Measurements from ENCODE around the gene SPATA31D1.

- no peak for TF ChIP-seq CTCF (IDR thresholded peaks at IDR 0.05; ENCODE audit: poor library complexity, severe bottlenecking)
- TF ChIP-seq SMC3 (conservative IDR thresholded peaks at IDR 0.05; ENCODE audit: poor library complexity) = no peak
- no peak for TF ChIP-seq MXI1 (conservative IDR thresholded peaks at IDR 0.05; ENCODE audit: poor library complexity, severe bottlenecking)
- TF ChIP-seq EZH2 (IDR thresholded peaks at IDR 0.05; ENCODE audit: borderline replicate concordance, insufficient read depth, low read length, poor library complexity, severe bottlenecking) = no peak
- no peak for TF ChIP-seq POLR2AphosphoS5 (IDR thresholded peaks at IDR 0.05)
- TF ChIP-seq TAF1 (IDR thresholded peaks at IDR 0.05; ENCODE audit: low read depth) = no peak
- no peak for TF ChIP-seq REST (IDR thresholded peaks at IDR 0.05; ENCODE audit: borderline replicate concordance)
- no peak for TF ChIP-seq EP300 (conservative IDR thresholded peaks at IDR 0.05; ENCODE audit: poor library complexity, severe bottlenecking)
These were observed 2.5 kb upstream of the SPATA31D1 start for GRCh38 chr9:81986051-81986450.

All from neural cell (in vitro differentiated cells).